K562 (cell line): ENCODE data around the gene RAP1GAP2.

ENCODE experiments used
- SIN3B ChIP-seq: fragments of 450-650 bp; IDR thresholded peaks from 2 replicates; pipeline ENCODE4 v1.6.1; 2017; ENCODE audit warnings: low read depth, mild to moderate bottlenecking, moderate library complexity
- SMAD1 ChIP-seq: fragments of 150-350 bp; IDR thresholded peaks from 2 replicates; pipeline ENCODE4 v1.6.1; 2014; ENCODE audit warnings: low read length, low read depth; ENCODE audit not compliant: partially characterized antibody
- ZNF253 ChIP-seq: fragments of 250-450 bp; sonication (Bioruptor Pico); conservative IDR thresholded peaks from 2 replicates; pipeline ENCODE4 v1.6.1; 2021; ENCODE audit warnings: mild to moderate bottlenecking
- ZNF324 ChIP-seq: fragments of 250-450 bp; sonication (Bioruptor Pico); IDR thresholded peaks from 2 replicates; pipeline ENCODE4 v1.4.0; 2020; ENCODE audit warnings: mild to moderate bottlenecking

DNA sequence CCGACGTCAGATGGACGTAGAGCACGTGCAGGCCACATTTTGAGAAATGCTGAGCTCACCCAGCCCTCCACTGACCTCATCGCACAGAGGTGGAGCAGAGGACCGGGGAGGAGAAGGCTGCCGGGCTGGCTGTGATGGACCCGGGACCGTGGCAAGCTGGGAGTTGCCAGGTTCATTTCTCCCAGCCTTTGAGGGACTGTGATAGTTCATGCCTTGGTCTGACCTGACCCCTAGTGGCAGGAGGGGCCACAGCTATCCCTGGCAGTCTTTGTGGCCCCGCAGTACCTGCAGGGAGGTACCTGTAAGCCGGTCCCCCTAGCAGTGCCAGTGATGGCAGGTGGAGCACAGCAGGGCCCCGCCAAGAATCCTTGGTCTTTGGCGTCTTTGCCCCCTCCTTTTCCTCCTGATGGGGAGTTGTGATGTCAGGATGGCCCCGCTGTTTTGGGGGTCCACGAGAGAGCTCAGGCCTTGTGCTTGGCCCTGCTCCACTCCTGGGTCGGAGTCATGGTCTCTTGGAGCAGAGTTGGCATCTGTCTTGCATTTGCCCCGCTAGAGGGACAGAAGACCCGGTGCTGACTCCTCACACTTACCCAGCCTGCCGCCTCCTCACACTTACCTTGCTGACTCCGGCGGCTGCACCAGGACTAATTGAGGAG lies 216.8 kb downstream of the RAP1GAP2 start:
- no peak for TF ChIP-seq SIN3B
- no peak for TF ChIP-seq ZNF324 (CRISPR knock-in tag)
- no peak for TF ChIP-seq ZNF253 (CRISPR knock-in tag)
- no peak for TF ChIP-seq SMAD1
